Peyer's patch (tissue), 4 donors: ENCODE results near the gene NPAS4.

Experiments used
- CTCF ChIP-seq, 6 experiments: fragments of 450-650 bp in 4 of 6; fragments of 200-600 bp in 2 of 6; sonication (generic) in 1 of 6; IDR thresholded peaks; one replicate each; pipeline ENCODE4 v1.5.1; 2017 to 2019; ENCODE audit warnings: antibody characterized with exemption in 6 of 6, mild to moderate bottlenecking in 3 of 6, moderate library complexity in 1 of 6
- POLR2A ChIP-seq, 2 donors: fragments of 450-650 bp; IDR thresholded peaks; one replicate each; pipeline ENCODE4 v1.5.1; 2017; ENCODE audit warnings: antibody characterized with exemption in 2 of 2, mild to moderate bottlenecking in 2 of 2, moderate library complexity in 2 of 2

DNA sequence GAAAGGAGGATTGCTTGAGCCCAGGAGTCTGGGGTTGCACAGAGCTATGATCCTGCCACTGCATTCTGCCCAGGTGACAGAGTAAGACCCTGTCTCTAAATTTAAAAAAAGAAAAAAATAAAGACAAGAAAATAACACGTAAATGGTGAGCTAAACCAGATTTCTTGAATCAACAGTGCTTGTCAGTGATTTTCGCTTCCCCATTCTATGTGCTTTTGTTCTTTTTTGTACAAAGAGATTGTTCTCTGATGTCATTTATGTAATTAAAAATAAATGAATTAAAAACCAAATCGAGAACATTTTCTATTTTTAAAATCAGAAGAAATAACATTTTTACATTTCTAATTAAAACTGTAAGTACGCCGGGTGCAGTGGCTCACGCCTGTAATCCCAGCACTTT is 29.5 kb upstream of the NPAS4 start:
- no peak for TF ChIP-seq POLR2A (IDR thresholded peaks at IDR 0.05)
- no peak for TF ChIP-seq CTCF (IDR thresholded peaks at IDR 0.05)
